NCI-H774 (cell line): ENCODE data around the gene PORCN.

Experiments used
- DNase-seq: peaks from one replicate; lab custom pipeline; 2025; lab: John Stamatoyannopoulos, UW

PORCN gene

DNA sequence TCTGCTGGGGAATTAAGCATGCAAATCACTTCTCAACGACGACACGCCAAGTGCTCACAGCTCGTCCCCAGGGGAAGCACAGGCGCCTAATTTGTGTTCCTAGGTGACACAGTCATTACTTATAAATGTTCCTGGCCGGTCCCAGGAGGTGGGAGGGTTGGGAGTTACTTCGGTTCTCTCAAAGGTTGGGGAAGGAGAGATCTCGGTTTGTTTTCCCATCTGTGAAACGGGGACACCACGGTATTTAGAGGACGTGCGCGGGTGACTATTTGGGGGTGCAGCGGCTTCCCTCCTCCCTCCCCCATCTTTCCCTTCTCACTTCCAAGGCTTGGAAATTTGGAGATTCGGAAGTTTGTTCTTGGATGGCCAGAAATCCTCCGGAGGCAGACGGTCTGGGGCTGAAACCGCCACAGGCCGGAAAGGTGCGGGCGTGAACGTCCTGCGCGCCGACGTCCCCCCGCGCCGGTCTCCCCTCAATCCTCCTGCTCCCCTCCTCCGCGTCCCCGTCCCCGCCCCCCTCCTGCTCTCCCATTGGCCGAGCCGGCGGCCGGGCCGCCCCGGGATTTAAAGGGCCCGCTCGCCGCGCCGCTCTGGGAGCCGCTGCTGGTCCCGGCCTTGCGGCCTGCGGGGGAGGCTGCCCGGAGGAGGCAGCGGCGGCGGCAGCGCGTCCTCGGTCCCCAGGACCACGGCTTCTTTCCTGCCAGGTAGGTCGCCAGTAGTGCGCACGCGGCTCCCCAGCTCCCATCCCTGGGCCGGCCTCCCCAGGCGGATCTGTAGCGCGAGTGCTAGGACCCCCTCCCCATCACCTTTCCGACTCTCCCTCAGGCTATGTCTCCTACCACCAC is at the start of gene PORCN:
TSS of gene PORCN (plus strand) at position 593 of the 845 bp plus-strand sequence. CDS start 829 bp downstream, outside the sequence.
- peak; percentile 54 for DNase-seq

DNA sequence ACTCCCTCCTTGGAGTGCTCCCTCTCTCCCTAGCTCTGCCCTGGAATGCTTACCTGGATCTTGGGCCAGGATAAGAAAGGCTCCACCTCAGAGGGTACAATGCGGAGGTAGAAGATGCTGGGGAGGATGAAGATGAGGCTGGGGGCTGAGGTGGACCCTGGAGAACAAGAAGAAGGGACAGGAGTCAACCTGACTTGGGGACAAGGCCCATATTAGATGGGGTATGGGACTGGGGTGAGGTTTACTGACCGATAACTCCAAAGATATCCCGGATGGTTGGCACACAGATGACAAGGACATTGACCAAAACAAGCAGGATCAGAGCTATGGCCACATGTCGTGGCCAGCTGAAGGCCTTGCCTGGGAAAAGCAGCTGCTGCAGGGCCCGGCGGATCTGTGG is 49.3 kb upstream of the PORCN start:
- DNase-seq = no peak

GRCh38 chrX:48460031-48460430 is 48.8 kb upstream of the PORCN start:
- DNase-seq = no peak

DNA sequence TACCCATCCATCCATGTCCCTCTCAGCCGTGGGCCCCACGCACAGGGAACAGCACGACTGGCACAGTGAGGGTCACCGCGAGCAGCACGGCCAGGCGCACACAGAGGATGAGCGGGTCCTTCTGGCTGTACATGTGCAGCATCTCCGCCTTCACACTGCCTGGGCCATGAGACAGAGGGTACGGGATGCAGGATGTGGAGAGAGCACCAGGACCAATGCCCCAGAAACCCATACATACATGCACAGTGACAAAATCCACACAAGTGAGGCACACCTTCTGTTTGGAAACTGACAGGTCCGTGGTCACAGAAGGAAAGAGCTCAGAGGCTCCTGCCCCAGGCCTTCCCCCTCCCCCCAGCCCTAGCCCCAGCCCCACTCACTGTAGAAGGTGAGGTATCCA is 48.2 kb upstream of the PORCN start:
- no peak for DNase-seq

- DNase-seq = no peak
Measured at GRCh38 chrX:48461830-48462229, 47.0 kb upstream of the PORCN start.

GRCh38 chrX:48465336-48465933 is 43.4 kb upstream of the PORCN start:
- DNase-seq = no peak

DNA sequence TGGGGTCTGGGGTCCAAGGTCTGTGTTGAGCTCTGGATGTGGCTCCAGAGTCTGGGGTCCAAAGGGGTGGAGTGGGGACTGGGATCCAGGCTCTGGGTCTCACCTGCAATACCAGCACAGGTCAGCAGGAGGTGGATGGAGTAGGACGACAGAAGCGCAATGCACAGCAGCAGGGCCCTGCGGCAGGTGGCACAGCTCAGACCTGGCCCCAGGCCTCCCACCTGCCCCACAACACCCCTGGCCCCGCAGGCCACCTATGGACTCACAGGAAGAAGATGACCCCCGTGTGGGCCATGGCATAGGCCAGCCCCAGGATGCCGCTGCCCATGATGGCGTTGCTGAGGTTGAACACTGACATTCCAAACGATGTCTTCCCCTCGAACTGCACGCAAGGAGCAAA is 42.1 kb upstream of the PORCN start:
- DNase-seq = no peak

DNA sequence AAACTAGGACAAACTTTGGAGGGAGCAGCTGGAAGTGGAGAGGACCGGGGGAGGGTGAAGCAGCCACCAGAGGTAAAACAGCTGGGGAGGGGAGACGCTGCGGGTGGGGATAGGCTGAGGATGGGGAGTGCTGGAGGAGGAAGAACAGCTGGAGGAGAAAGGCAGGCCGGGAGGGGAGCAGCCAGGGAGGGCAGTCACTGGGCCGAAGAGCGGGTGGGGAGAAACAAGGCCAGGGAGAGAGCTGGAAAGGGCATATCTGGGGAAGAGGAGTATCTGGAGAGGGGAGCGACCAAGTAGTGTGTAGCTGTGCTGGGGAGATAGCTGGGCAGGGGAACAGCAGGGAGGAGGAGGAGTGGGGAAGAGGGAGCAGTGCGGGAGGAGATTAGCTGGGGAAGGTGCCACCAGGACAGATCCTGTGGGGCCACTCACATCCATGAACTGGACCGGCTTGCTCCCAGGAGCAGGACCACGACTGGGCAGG is 41.5 kb upstream of the PORCN start:
- DNase-seq = no peak

GRCh38 chrX:48468247-48468671 is 40.5 kb upstream of the PORCN start:
- no peak for DNase-seq

- no peak for DNase-seq
Measured at GRCh38 chrX:48468693-48469691, 39.8 kb upstream of the PORCN start.

DNA sequence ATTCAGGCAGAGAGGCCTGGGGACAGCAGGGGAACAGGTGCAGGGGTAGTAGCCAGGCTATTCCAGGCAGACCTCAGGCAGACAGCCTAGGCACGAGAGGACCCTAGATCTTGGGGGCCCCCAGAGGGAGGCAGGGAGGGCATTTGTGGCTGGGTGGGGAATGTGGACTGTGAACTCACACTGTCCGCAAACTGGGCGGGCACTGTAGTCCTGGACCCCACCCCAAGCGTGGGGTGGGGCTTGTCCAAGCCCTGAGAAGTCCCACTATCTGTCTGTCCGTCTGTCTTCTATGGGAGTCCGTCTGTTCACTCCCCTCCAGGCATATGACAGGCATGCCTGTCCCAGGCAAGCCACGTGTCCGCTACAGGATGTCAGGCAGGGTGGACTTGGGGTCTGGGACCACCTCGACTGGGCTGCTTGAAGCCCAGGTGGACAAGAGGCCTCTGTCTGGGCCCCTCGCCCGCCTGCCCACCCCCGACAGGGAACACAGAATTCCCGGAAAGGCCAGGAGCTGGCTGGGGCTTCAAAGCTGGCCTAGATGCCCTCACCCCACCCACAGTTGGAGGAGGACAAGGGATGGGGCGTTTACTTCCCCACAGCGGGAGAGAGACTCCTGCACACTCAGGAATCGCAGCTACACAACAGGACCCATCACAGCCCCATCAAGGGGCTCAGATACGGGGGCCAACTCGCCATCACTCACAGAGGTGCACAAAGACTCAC is 38.5 kb upstream of the PORCN start, which contains the start of gene SLC38A5:
TSS of gene SLC38A5 (minus strand) at position 151 of the 723 bp plus-strand sequence. CDS start 2,336 bp downstream, outside the sequence.
- DNase-seq = no peak

DNA sequence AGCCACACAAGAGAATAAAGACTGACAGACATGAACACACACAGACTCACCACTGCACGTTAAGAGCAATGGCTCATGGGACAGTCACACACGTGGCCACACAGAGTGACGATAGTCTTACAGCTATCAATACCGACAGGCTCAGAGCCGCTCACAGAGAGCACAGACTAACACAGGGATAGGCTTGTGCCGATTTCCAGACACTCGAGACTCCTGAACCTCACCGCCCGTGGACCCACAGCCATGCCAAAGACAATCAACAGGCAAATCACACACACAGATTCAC is 38.0 kb upstream of the PORCN start:
- DNase-seq = no peak

DNA sequence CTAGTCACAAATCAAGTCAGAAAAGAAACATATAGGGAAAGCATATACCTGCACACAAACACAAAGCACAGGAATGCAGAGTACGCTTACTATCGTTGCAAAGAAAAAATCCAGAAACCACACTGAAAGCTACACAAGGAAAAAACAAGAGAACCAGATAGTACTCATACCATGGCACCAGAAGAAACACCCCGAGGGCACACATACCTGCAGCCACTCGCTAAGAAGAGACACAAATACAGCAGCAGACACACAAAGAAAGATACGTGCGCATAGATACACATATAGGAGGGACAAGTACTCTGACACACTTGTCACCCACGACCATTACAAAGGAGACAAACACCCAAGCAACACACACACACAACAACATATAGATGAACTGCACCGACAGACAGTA is 37.3 kb upstream of the PORCN start:
- DNase-seq = no peak

- DNase-seq = no peak
Measured at GRCh38 chrX:48472225-48472624, 36.6 kb upstream of the PORCN start.

- DNase-seq = no peak
Measured at GRCh38 chrX:48472851-48473703, 35.7 kb upstream of the PORCN start.

- no peak for DNase-seq
Measured at GRCh38 chrX:48473704-48473990, 35.1 kb upstream of the PORCN start.

GRCh38 chrX:48474127-48474526 is 34.7 kb upstream of the PORCN start:
- DNase-seq = no peak

GRCh38 chrX:48474581-48474980 is 34.2 kb upstream of the PORCN start:
- no peak for DNase-seq

DNA sequence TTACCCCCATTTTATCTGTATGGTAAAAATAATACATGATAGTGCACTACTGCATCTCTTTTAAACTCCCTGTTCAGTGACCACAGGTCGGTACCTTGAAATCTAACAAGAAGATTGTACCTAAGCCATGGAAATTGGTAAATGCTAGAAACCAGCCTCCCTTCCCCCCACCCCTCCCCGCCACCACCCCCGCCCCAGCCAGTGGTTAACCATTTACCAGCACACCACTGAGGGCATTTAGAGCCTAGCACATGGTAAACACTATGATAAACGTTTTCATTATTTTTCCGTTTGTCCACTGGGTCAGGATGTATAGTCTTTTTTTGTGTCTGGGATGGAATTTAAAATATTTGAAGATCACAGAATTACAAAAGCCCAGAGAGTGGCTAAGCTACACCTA is 33.5 kb upstream of the PORCN start:
- no peak for DNase-seq

- DNase-seq = peak; percentile 57
Measured at GRCh38 chrX:48475774-48476577, 32.8 kb upstream of the PORCN start, which contains the start of gene FTSJ1. Gene FTSJ1, plus strand, starts transcription at chrX:48476199. Its CDS starts 1,849 bp downstream, at chrX:48478048.
